H9 (cell line): ENCODE measurements around the gene UTP11. TPM values are rescaled to one million over a fixed set of nuclear protein-coding genes. Genes with fewer than 3 reads are reported as not detected.

Source experiments
- DNase-seq: peaks from one replicate; pipeline ENCODE4 v3.0.0-alpha.2; 2017
- H2AFZ ChIP-seq: one replicate; pipeline ENCODE4 v1.6.1; 2013; ENCODE audit warnings: mild to moderate bottlenecking, low read length, control low read depth, moderate library complexity
- H2AK5ac ChIP-seq: 2 replicates; pipeline ENCODE4 v1.6.1; 2013; ENCODE audit warnings: low read length, control low read depth, mixed read lengths; ENCODE audit not compliant: insufficient read length
- H2BK120ac ChIP-seq: one replicate; pipeline ENCODE4 v1.6.1; 2013; ENCODE audit warnings: low read depth, mild to moderate bottlenecking, low read length, control low read depth, inconsistent platforms; ENCODE audit not compliant: poor library complexity, severe bottlenecking
- H2BK12ac ChIP-seq: 2 replicates; pipeline ENCODE4 v1.6.1; 2013; ENCODE audit warnings: low read length, control low read depth, mixed read lengths, low read depth; ENCODE audit not compliant: insufficient read length
- H2BK15ac ChIP-seq: 2 replicates; pipeline ENCODE4 v1.6.1; 2013; ENCODE audit warnings: low read depth, low read length, control low read depth
- H2BK20ac ChIP-seq: one replicate; pipeline ENCODE4 v1.6.1; 2013; ENCODE audit warnings: low read depth, mild to moderate bottlenecking, low read length, control low read depth, inconsistent platforms; ENCODE audit not compliant: poor library complexity, severe bottlenecking
- H2BK5ac ChIP-seq: 2 replicates; pipeline ENCODE4 v1.6.1; 2013; ENCODE audit warnings: low read length, control low read depth, mixed read lengths; ENCODE audit not compliant: insufficient read length
- H3K14ac ChIP-seq: 2 replicates; pipeline ENCODE4 v1.6.1; 2013; ENCODE audit warnings: low read length, control low read depth; ENCODE audit not compliant: insufficient read depth
- H3K18ac ChIP-seq: 2 replicates; pipeline ENCODE4 v1.6.1; 2013; ENCODE audit warnings: low read depth, mild to moderate bottlenecking, mixed read lengths, low read length, control low read depth; ENCODE audit not compliant: insufficient read length
- H3K23ac ChIP-seq: 2 replicates; pipeline ENCODE4 v1.6.1; 2013; ENCODE audit warnings: low read length, control low read depth, mixed read lengths, low read depth; ENCODE audit not compliant: insufficient read length
- H3K23me2 ChIP-seq: 2 replicates; pipeline ENCODE4 v1.6.1; 2013; ENCODE audit warnings: low read depth, mild to moderate bottlenecking, mixed read lengths, low read length, control low read depth; ENCODE audit not compliant: insufficient read length, poor library complexity, severe bottlenecking
- H3K27ac ChIP-seq: 2 replicates; pipeline ENCODE4 v1.5.1; 2013; ENCODE audit warnings: low read length, control low read depth, mixed read lengths, low read depth; ENCODE audit not compliant: insufficient read length
- H3K27me3 ChIP-seq: 2 replicates; pipeline ENCODE4 v1.6.1; 2013; ENCODE audit warnings: low read length, control low read depth, inconsistent platforms; ENCODE audit not compliant: insufficient read depth
- H3K4ac ChIP-seq: 2 replicates; pipeline ENCODE4 v1.6.1; 2013; ENCODE audit warnings: low read depth, mild to moderate bottlenecking, control low read depth, inconsistent platforms, low read length, moderate library complexity
- H3K4me1 ChIP-seq: 2 replicates; pipeline ENCODE4 v1.6.1; 2013; ENCODE audit warnings: low read length, control low read depth, inconsistent platforms; ENCODE audit not compliant: insufficient read depth
- H3K4me2 ChIP-seq: 2 replicates; pipeline ENCODE4 v1.6.1; 2013; ENCODE audit warnings: low read length, control low read depth, mixed read lengths; ENCODE audit not compliant: insufficient read length, insufficient read depth
- H3K56ac ChIP-seq: 2 replicates; pipeline ENCODE4 v1.6.1; 2013; ENCODE audit warnings: low read depth, mild to moderate bottlenecking, mixed read lengths, low read length, control low read depth; ENCODE audit not compliant: insufficient read length
- H3K79me1 ChIP-seq: 2 replicates; pipeline ENCODE4 v1.6.1; 2013; ENCODE audit warnings: low read depth, mild to moderate bottlenecking, moderate library complexity, low read length, control low read depth, inconsistent platforms; ENCODE audit not compliant: insufficient read depth, poor library complexity, severe bottlenecking
- H3K79me2 ChIP-seq: 2 replicates; pipeline ENCODE4 v1.6.1; 2013; ENCODE audit warnings: low read length, control low read depth, inconsistent platforms; ENCODE audit not compliant: insufficient read depth
- H3K9ac ChIP-seq: 2 replicates; pipeline ENCODE4 v1.6.1; 2013; ENCODE audit warnings: low read length, control low read depth, mixed read lengths; ENCODE audit not compliant: insufficient read length; ENCODE audit errors: extremely low read depth
- H3K9me3 ChIP-seq: one replicate; pipeline ENCODE4 v1.6.1; 2013; ENCODE audit warnings: low read depth, low read length, inconsistent platforms; ENCODE audit not compliant: control insufficient read depth
- H3T11ph ChIP-seq: one replicate; pipeline ENCODE4 v1.6.1; 2013; ENCODE audit warnings: mild to moderate bottlenecking, low read length, control low read depth, inconsistent platforms
- H4K20me1 ChIP-seq: one replicate; pipeline ENCODE4 v1.6.1; 2013; ENCODE audit not compliant: control insufficient read depth, insufficient read length, insufficient read depth
- H4K5ac ChIP-seq: 2 replicates; pipeline ENCODE4 v1.6.1; 2013; ENCODE audit warnings: low read depth, mild to moderate bottlenecking, mixed read lengths, low read length, control low read depth; ENCODE audit not compliant: insufficient read length
- H4K8ac ChIP-seq: replicated peaks from 2 replicates; pipeline ENCODE4 v1.6.1; 2013; ENCODE audit warnings: low read length, control low read depth, mixed read lengths, low read depth; ENCODE audit not compliant: insufficient read length
- H4K91ac ChIP-seq: 2 replicates; pipeline ENCODE4 v1.6.1; 2013; ENCODE audit warnings: low read depth, mild to moderate bottlenecking, moderate library complexity, mixed read lengths, low read length, control low read depth; ENCODE audit not compliant: insufficient read length
- H3K27ac Mint-ChIP-seq, 3 experiments: 2 replicates in 2 of 3; 3 replicates in 1 of 3; pipeline ENCODE4 v1.8.0; 2020 to 2021; ENCODE audit warnings: mixed read lengths in 3 of 3, mild to moderate bottlenecking in 1 of 3, moderate library complexity in 1 of 3
- H3K27me3 Mint-ChIP-seq: 2 replicates; pipeline ENCODE4 v1.8.0; 2021; ENCODE audit warnings: low read depth, mild to moderate bottlenecking, moderate library complexity, mixed read lengths
- H3K36me3 Mint-ChIP-seq, 3 experiments: 2 replicates in 2 of 3; 3 replicates in 1 of 3; pipeline ENCODE4 v1.8.0; 2020 to 2021; ENCODE audit warnings: low read depth in 3 of 3, mixed read lengths in 3 of 3; ENCODE audit not compliant: insufficient read depth in 1 of 3
- H3K4me1 Mint-ChIP-seq, 2 experiments: 2 replicates each; pipeline ENCODE4 v1.8.0; 2020; ENCODE audit warnings: mixed read lengths in 2 of 2
- H3K4me3 Mint-ChIP-seq, 2 experiments: 2 replicates in 1 of 2; 3 replicates in 1 of 2; pipeline ENCODE4 v1.8.0; 2020 to 2021; ENCODE audit warnings: mild to moderate bottlenecking in 2 of 2, mixed read lengths in 2 of 2, moderate library complexity in 1 of 2
- H3K9me3 Mint-ChIP-seq, 2 experiments: 2 replicates in 1 of 2; 3 replicates in 1 of 2; pipeline ENCODE4 v1.8.0; 2020; ENCODE audit warnings: mild to moderate bottlenecking in 2 of 2, mixed read lengths in 2 of 2, moderate library complexity in 1 of 2
- CTCF ChIP-seq: fragments of 200-600 bp; sonication (generic); conservative IDR thresholded peaks from 3 replicates; pipeline ENCODE4 v1.8.0; 2021; ENCODE audit warnings: antibody characterized with exemption, mild to moderate bottlenecking
- WGBS: extraction: QIAGEN DNeasy Blood & Tissue Kit; methylation state at CpG from one replicate; pipeline ENCODE4 v1.1.7; 2013; ENCODE audit warnings: missing lambda C conversion rate, low lambda C conversion rate, mixed read lengths; ENCODE audit not compliant: insufficient read length; ENCODE audit errors: extremely low coverage; 5-methylcytosine and 5-hydroxymethylcytosine counted together
- total RNA-seq: library from RNA; stranded (reverse); gene quantifications from 2 replicates; pipeline ENCODE4 v1.2.1, GENCODE V29; 2021

The UTP11 gene
- total RNA-seq, 1 experiment from 2014 or later: 63.1 TPM

DNA sequence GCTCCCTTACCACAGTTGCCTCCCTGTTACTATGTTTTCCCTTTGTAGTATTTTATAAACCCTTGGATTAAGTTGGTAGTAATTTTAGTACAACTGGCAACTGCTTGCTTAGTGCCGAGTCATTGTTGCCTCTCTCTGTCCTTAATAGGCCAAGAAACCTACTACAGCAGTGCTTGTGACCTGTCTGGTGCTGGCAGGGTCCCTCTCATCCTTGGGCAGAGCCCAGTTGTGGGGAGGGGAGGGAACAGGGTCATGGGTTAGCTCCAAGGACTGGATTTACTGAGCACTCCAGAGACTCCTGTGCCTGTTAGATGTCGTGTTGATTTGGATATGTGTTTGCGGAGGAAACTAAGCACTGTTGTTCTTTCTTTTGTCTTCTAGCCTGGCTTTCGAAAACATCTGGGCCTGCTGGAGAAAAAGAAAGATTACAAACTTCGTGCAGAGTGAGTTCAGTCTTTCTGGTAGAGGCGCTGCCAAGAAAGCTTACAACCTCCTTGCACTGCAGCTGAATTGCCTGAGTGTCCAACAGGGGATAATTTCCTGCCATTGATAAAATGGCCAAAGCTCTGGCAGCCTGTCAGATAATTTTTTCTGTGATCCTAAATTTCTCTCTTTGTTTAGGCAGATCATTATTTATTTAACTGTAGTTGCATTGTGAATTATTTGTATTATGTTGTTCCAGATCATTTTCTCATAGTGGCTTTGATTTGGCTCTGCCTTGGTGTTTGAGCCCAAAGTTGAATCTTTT, 3.6 kb downstream of the UTP11 start:
- Histone ChIP-seq H2BK20ac (no peak overlapping the region), H3K4me2 (no peak overlapping the region), H2BK5ac (no peak overlapping the region), H3T11ph (no peak overlapping the region), H3K14ac (no peak overlapping the region), H3K79me1 (peaks cover 9% of the 10 kb centered on the region), H3K79me2 (peaks cover 17% of the 10 kb centered on the region; the same call in 1 of the 2 replicates), H3K9me3 (no peaks in the 10 kb centered on the region), H2AFZ (no peak overlapping the region), H4K8ac (no peak overlapping the region), H3K18ac (no peak overlapping the region), H3K4me1 (peaks cover 3% of the 10 kb centered on the region; the same call in 1 of the 2 replicates), H3K56ac (no peak overlapping the region), H4K20me1 (no peaks in the 10 kb centered on the region), H4K91ac (no peak overlapping the region), H3K23ac (no peak overlapping the region), H3K4ac (no peak overlapping the region), H2BK15ac (no peak overlapping the region), H2BK12ac (no peak overlapping the region), H2AK5ac (no peak overlapping the region), H3K23me2 (peaks cover 6% of the 10 kb centered on the region), H3K9ac (no peak overlapping the region), H4K5ac (no peak overlapping the region), H3K27me3 (no peaks in the 10 kb centered on the region), H2BK120ac (no peak overlapping the region), H3K27ac (no peak overlapping the region)
- Mint-ChIP-seq H3K4me1 (peaks cover 10 to 11% of the 10 kb centered on the region in 2 experiments), H3K9me3 (no peaks in the 10 kb centered on the region), H3K27ac (peak overlapping the region; percentile 1 to 65 (median 54); a peak in 4 of 7 replicates), H3K36me3 (peaks cover 22 to 64% (median 49%) of the 10 kb centered on the region in 3 experiments; a peak in 6 of 7 replicates), H3K27me3 (no peaks in the 10 kb centered on the region), H3K4me3 (no peak overlapping the region)
- no peak for DNase-seq
- WGBS: no CpG with 5 or more reads among the region's 6 CpGs
- TF ChIP-seq CTCF: no peak
